22Rv1 (cell line): ENCODE measurements around the gene PPP2R5E.
A peak's percentile ranks its signal among the peaks of the same experiment; 100 is the strongest.

ENCODE experiments used
- H3K27ac ChIP-seq: fragments of 450-650 bp; 2 replicates; pipeline ENCODE4 v1.5.1; 2017
- ZFX ChIP-seq: fragments of 450-650 bp; IDR thresholded peaks from 2 replicates; pipeline ENCODE4 v1.6.1; 2017; ENCODE audit warnings: antibody characterized with exemption, borderline replicate concordance
- TF ChIP-seq, protein P1 (sequence below): fragments of 450-650 bp; IDR thresholded peaks from 2 replicates; pipeline ENCODE4 v1.5.1; 2017; ENCODE audit warnings: mild to moderate bottlenecking

Gene PPP2R5E

GRCh38 chr14:63470962-63471793 lies 72.0 kb downstream of the PPP2R5E start:
- H3K27ac ChIP-seq: peak overlapping the region; percentile 50
- no peak for TF ChIP-seq ZFX
- TF ChIP-seq, protein P1, sequence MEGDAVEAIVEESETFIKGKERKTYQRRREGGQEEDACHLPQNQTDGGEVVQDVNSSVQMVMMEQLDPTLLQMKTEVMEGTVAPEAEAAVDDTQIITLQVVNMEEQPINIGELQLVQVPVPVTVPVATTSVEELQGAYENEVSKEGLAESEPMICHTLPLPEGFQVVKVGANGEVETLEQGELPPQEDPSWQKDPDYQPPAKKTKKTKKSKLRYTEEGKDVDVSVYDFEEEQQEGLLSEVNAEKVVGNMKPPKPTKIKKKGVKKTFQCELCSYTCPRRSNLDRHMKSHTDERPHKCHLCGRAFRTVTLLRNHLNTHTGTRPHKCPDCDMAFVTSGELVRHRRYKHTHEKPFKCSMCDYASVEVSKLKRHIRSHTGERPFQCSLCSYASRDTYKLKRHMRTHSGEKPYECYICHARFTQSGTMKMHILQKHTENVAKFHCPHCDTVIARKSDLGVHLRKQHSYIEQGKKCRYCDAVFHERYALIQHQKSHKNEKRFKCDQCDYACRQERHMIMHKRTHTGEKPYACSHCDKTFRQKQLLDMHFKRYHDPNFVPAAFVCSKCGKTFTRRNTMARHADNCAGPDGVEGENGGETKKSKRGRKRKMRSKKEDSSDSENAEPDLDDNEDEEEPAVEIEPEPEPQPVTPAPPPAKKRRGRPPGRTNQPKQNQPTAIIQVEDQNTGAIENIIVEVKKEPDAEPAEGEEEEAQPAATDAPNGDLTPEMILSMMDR: no peak

DNA sequence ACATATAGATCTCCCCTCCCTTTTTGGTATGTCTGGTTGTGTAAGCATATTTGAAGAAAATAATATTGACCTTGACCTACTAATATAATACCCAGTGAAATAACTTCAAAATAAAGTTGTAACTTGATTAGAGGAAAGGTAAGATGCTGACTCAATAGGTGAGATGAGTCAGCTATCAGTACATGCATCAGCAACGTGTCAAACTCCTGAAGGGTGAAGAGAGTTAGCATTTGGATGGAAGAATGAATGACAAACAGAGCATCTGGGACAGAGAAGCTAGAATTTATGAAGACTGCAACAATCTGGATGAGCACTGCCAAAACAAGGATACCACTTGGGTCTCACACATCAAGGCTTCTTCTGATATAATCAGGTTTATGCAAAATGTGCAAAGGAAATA lies 74.9 kb downstream of the PPP2R5E start:
- TF ChIP-seq, protein P1: no peak
- TF ChIP-seq ZFX: no peak
- no peak overlapping the region for H3K27ac ChIP-seq

GRCh38 chr14:63467440-63468072 lies 75.6 kb downstream of the PPP2R5E start:
- TF ChIP-seq, protein P1: no peak
- no peak for TF ChIP-seq ZFX
- no peak overlapping the region for H3K27ac ChIP-seq

DNA sequence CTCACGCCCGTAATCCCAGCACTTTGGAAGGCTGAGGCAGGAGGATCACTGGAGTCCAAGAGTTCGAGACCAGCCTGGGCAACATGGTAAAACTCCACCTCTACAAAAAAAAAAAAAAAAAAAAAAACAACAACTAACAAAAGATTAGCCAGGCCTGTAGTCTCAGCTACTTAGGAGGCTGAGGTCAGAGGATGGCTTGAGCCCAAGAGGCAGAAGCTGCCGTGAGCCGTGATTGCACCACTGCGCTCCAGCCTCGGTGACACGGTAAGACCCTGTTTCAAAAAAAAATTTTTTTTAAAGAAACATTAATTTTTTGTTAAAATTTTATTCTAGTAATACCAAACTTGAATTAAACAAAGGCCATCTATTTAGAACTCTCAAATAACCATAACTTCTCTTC lies 77.8 kb downstream of the PPP2R5E start:
- no peak overlapping the region for H3K27ac ChIP-seq
- no peak for TF ChIP-seq ZFX
- TF ChIP-seq, protein P1: no peak

- H3K27ac ChIP-seq: no peak overlapping the region
- TF ChIP-seq, protein P1: no peak
- TF ChIP-seq ZFX: no peak
Observed at GRCh38 chr14:63460680-63461369, 82.4 kb downstream of the PPP2R5E start.

- H3K27ac ChIP-seq: no peak overlapping the region
- TF ChIP-seq, protein P1: no peak
- no peak for TF ChIP-seq ZFX
Observed at GRCh38 chr14:63459738-63460137, 83.4 kb downstream of the PPP2R5E start.
